Measurements from ENCODE around the gene CMIP. TPM values are rescaled to one million over a fixed set of nuclear protein-coding genes. Genes with fewer than 3 reads are reported as not detected.

CMIP gene
- total and polyA plus RNA-seq, 10 of the 15 experiments (the other 5 are each of a cell fraction or from before 2014, with no cell fraction given) = 1.2 to 43.2 (median 4.4) TPM

- Histone ChIP-seq H3K27ac (ENCODE audit: control insufficient read depth, insufficient read depth) (no peak overlapping the region), H3K4me1 (ENCODE audit: control insufficient read depth, insufficient read depth, low read length) (peaks cover 24% of the 10 kb centered on the region), H4K20me1 (ENCODE audit: control insufficient read depth, insufficient read depth) (no peaks in the 10 kb centered on the region), H3K79me2 (ENCODE audit: control insufficient read depth, insufficient read depth, low read length) (no peaks in the 10 kb centered on the region; the same call in 1 of the 2 replicates), H3K9me3 (replicated peaks; ENCODE audit: control insufficient read depth, insufficient read depth, low read length) (no peaks in the 10 kb centered on the region), H3K4me3 (no peak overlapping the region), H3K9ac (ENCODE audit: control insufficient read depth, insufficient read depth, low read length) (no peak overlapping the region), H3K36me3 (ENCODE audit: control insufficient read depth in 2 of 2, insufficient read depth in 2 of 2, low read length in 1 of 2) (no peaks in the 10 kb centered on the region; a peak in 1 of 4 replicates), H2AFZ (ENCODE audit: control insufficient read depth, low read depth, low read length) (no peak overlapping the region; the same call in 1 of the 2 replicates), H3K27me3 (replicated peaks in 1 of 2; ENCODE audit: control insufficient read depth in 2 of 2, insufficient read depth in 2 of 2, low read length in 1 of 2) (no peaks in the 10 kb centered on the region), H3K4me2 (ENCODE audit: control insufficient read depth, insufficient read depth) (no peak overlapping the region)
- CTCF ChIA-PET = interaction anchor here (0.9 to 3.3 kb wide), 7 partner anchors 9 to 117 kb away, joined by 3 to 12 read pairs (median 4); no protein-coding TSS in a partner anchor
- SMC1A ChIA-PET (ENCODE audit: uncharacterized antibody, unreplicated experiment) = interaction anchor here (0.8 to 2.8 kb wide), 7 partner anchors 9 to 118 kb away, joined by 3 to 11 read pairs (median 4); no protein-coding TSS in a partner anchor
- RAD21 ChIA-PET (ENCODE audit: unreplicated experiment) = interaction anchor here (0.7 to 1.6 kb wide), 3 partner anchors 16 to 117 kb away, joined by 3 to 6 read pairs (median 4); no protein-coding TSS in a partner anchor
- in situ Hi-C loops (cut with MboI) = no loop called here
- ATAC-seq = no peak
- POLR2A ChIA-PET = interaction anchor here (0.7 to 1.9 kb wide), 2 partner anchors 9 to 21 kb away, joined by 3 to 7 read pairs; no protein-coding TSS in a partner anchor
- DNase-seq (ENCODE audit: low read depth, low spot score) = no peak
- no peak for FAIRE-seq
- intact Hi-C loops (cut with micrococcal nuclease; ENCODE audit: unreplicated experiment) = no loop called here
- 91% methylated on average over 9 of the region's 9 CpGs for WGBS (ENCODE audit: insufficient coverage, insufficient replicate concordance, low lambda C conversion rate, missing lambda C conversion rate)
- no TSS peak for BruUV-seq (replicated peaks)
- no peak for TF ChIP-seq PKNOX1 (IDR thresholded peaks at IDR 0.05)
- TF ChIP-seq CREB1 (IDR thresholded peaks at IDR 0.05; ENCODE audit: low read depth) = no peak
- no peak for TF ChIP-seq SREBF1 (IDR thresholded peaks at IDR 0.05; ENCODE audit: low read length)
- TF ChIP-seq BCLAF1 (IDR thresholded peaks at IDR 0.05) = no peak
- TF ChIP-seq PRDM15 (CRISPR knock-in tag; IDR thresholded peaks at IDR 0.05) = no peak
- no peak for TF ChIP-seq ELK1 (IDR thresholded peaks at IDR 0.05; ENCODE audit: low read depth, low read length)
- TF ChIP-seq ZNF687 (IDR thresholded peaks at IDR 0.05) = no peak
- TF ChIP-seq ZNF274 (IDR thresholded peaks at IDR 0.05; ENCODE audit: insufficient read depth, insufficient read length) = no peak
- no peak for TF ChIP-seq IKZF1 (conservative IDR thresholded peaks at IDR 0.05)
Observed at GRCh38 chr16:81756615-81757356, 312.2 kb downstream of the CMIP start.

Measured in GM12878 (cell line).